ENCODE data around the gene PRKN. TPM values are rescaled to one million over a fixed set of nuclear protein-coding genes. Genes with fewer than 3 reads are reported as not detected.

Gene PRKN
- total RNA-seq, 1 donor from 2014 or later, result 1.3 TPM

- no peak overlapping the region for H3K27ac Mint-ChIP-seq (ENCODE audit: unreplicated experiment)
Observed at GRCh38 chr6:161403717-161404116, 1323.8 kb downstream of the PRKN start.

DNA sequence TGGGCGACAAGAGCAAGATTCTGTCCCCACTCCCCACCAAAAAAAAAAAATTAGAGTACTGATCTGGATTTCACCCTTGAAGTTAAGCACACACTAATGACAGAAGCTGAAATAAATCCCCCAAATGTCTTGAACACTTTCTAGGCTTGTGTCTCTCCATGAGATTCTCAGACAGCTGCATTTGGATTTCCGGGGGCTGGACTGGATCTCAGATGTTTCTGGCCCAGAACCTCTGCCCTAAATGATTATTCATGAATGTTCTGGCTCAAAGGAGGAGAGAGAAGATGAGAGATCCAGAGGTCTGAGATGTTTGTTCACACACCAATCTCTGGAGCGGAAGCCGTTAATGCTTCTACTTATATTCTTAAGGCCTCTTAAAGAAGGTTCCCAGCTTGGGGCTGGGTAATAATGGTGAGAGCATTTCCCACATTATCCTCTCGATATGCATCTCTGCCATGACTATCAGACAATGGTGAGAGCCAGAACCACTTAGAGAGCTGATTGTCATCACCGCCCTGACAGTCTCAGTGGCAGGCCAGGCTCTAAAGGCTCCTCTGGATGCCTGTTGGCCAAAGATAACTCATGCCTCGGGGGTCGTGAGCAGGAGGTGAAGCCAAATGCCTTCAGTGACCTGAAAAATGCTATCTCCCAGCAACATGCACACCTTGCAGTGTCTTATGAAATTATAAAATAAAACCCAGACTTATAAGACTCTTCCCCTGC is 1325.8 kb downstream of the PRKN start:
- Histone ChIP-seq H3K27ac (ENCODE audit: low read depth, low read length) (no peak overlapping the region), H3K79me2 (ENCODE audit: insufficient read depth, low read length) (no peaks in the 10 kb centered on the region), H3K4me3 (ENCODE audit: insufficient read depth, low read depth, low read length) (no peak overlapping the region), H3K36me3 (ENCODE audit: insufficient read depth, low read length) (no peaks in the 10 kb centered on the region), H3K9me3 (ENCODE audit: insufficient read depth, low read depth, low read length) (peaks cover 2% of the 10 kb centered on the region), H2AFZ (ENCODE audit: low read depth, low read length) (no peak overlapping the region), H3K4me1 (ENCODE audit: insufficient read depth, low read length) (peaks cover 6% of the 10 kb centered on the region), H4K20me1 (ENCODE audit: insufficient read depth, low read length) (no peaks in the 10 kb centered on the region), H3K27me3 (ENCODE audit: insufficient read depth, low read length) (no peaks in the 10 kb centered on the region), H3K9ac (ENCODE audit: low read length) (no peak overlapping the region), H3K4me2 (ENCODE audit: low read length) (no peak overlapping the region)
- Mint-ChIP-seq H3K27ac (ENCODE audit: unreplicated experiment) (no peak overlapping the region), H3K9me3 (ENCODE audit: unreplicated experiment) (peaks cover 22% of the 10 kb centered on the region), H3K36me3 (ENCODE audit: low read depth, unreplicated experiment) (peaks cover 2% of the 10 kb centered on the region), H3K27me3 (ENCODE audit: low read depth, unreplicated experiment) (no peaks in the 10 kb centered on the region), H3K4me1 (ENCODE audit: low read depth, unreplicated experiment) (peaks cover 7% of the 10 kb centered on the region), H3K4me3 (ENCODE audit: unreplicated experiment) (no peak overlapping the region)
- FAIRE-seq (no peak), DNase-seq (ENCODE audit: low read depth) (no peak)
- TF ChIP-seq EZH2 (IDR thresholded peaks at IDR 0.05; ENCODE audit: insufficient read depth, low read length) (no peak), CTCF (IDR thresholded peaks at IDR 0.05; ENCODE audit: insufficient read depth, low read depth, low read length) (no peak)

More at GRCh38 chr6:161403717-161404116, 1323.8 kb downstream of the PRKN start:
- Histone ChIP-seq H3K36me3 (ENCODE audit: insufficient read depth, low read length) (no peaks in the 10 kb centered on the region), H3K4me2 (ENCODE audit: low read length) (no peak overlapping the region), H3K9ac (ENCODE audit: low read length) (no peak overlapping the region), H3K79me2 (ENCODE audit: insufficient read depth, low read length) (no peaks in the 10 kb centered on the region), H3K4me1 (ENCODE audit: insufficient read depth, low read length) (peaks cover 19% of the 10 kb centered on the region), H4K20me1 (ENCODE audit: insufficient read depth, low read length) (no peaks in the 10 kb centered on the region), H3K4me3 (ENCODE audit: insufficient read depth, low read depth, low read length) (no peak overlapping the region), H2AFZ (ENCODE audit: low read depth, low read length) (no peak overlapping the region), H3K9me3 (ENCODE audit: insufficient read depth, low read depth, low read length) (peaks cover 2% of the 10 kb centered on the region), H3K27ac (ENCODE audit: low read depth, low read length) (no peak overlapping the region), H3K27me3 (ENCODE audit: insufficient read depth, low read length) (no peaks in the 10 kb centered on the region)
- no peak for FAIRE-seq
- Mint-ChIP-seq H3K9me3 (ENCODE audit: unreplicated experiment) (peaks cover 14% of the 10 kb centered on the region), H3K4me1 (ENCODE audit: low read depth, unreplicated experiment) (peaks cover 24% of the 10 kb centered on the region), H3K36me3 (ENCODE audit: low read depth, unreplicated experiment) (no peaks in the 10 kb centered on the region), H3K27me3 (ENCODE audit: low read depth, unreplicated experiment) (no peaks in the 10 kb centered on the region), H3K4me3 (ENCODE audit: unreplicated experiment) (no peak overlapping the region)
- no peak for DNase-seq (ENCODE audit: low read depth)
- TF ChIP-seq CTCF (IDR thresholded peaks at IDR 0.05; ENCODE audit: insufficient read depth, low read depth, low read length) (no peak), EZH2 (IDR thresholded peaks at IDR 0.05; ENCODE audit: insufficient read depth, low read length) (no peak)

DNA sequence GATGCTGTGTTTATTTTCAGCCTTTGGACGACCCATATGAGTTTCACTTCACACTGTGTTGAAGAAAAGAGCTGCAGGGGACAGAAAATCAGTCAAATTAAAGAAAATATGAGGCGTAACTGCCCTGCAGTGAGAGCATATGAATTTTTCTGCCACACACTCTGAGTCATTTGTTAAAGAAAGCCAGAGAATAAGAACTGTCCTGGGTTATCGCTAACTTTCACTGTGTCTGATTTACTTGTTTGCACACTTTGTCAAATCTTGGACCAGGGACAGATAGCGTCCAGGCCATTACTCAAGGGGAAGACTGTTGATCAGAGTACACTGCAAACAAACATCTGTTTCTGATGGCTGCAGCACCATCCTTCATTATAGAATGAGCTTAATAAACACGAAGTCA is 1326.9 kb downstream of the PRKN start:
- H3K4me2 ChIP-seq (ENCODE audit: low read length), result no peak overlapping the region
- H3K9me3 Mint-ChIP-seq (ENCODE audit: unreplicated experiment), result peaks cover 22% of the 10 kb centered on the region
- no peak overlapping the region for H3K4me3 ChIP-seq (ENCODE audit: insufficient read depth, low read depth, low read length)
- H3K27ac ChIP-seq (ENCODE audit: low read depth, low read length), result no peak overlapping the region
- TF ChIP-seq EZH2 (IDR thresholded peaks at IDR 0.05; ENCODE audit: insufficient read depth, low read length), result no peak
- TF ChIP-seq CTCF (IDR thresholded peaks at IDR 0.05; ENCODE audit: insufficient read depth, low read depth, low read length), result no peak
- no peaks in the 10 kb centered on the region for H3K27me3 Mint-ChIP-seq (ENCODE audit: low read depth, unreplicated experiment)
- peak; percentile 38 for DNase-seq (ENCODE audit: low read depth)
- peaks cover 2% of the 10 kb centered on the region for H3K4me1 Mint-ChIP-seq (ENCODE audit: low read depth, unreplicated experiment)
- no peak overlapping the region for H3K9ac ChIP-seq (ENCODE audit: low read length)
- peak; percentile 54 for FAIRE-seq
- no peaks in the 10 kb centered on the region for H3K36me3 ChIP-seq (ENCODE audit: insufficient read depth, low read length)
- H3K4me3 Mint-ChIP-seq (ENCODE audit: unreplicated experiment), result no peak overlapping the region
- peaks cover 2% of the 10 kb centered on the region for H3K36me3 Mint-ChIP-seq (ENCODE audit: low read depth, unreplicated experiment)
- no peaks in the 10 kb centered on the region for H4K20me1 ChIP-seq (ENCODE audit: insufficient read depth, low read length)
- H3K9me3 ChIP-seq (ENCODE audit: insufficient read depth, low read depth, low read length), result peaks cover 2% of the 10 kb centered on the region
- no peaks in the 10 kb centered on the region for H3K27me3 ChIP-seq (ENCODE audit: insufficient read depth, low read length)
- H3K4me1 ChIP-seq (ENCODE audit: insufficient read depth, low read length), result no peaks in the 10 kb centered on the region
- no peaks in the 10 kb centered on the region for H3K79me2 ChIP-seq (ENCODE audit: insufficient read depth, low read length)
- H2AFZ ChIP-seq (ENCODE audit: low read depth, low read length), result peak overlapping the region; percentile 23
- H3K27ac Mint-ChIP-seq (ENCODE audit: unreplicated experiment), result no peak overlapping the region
